IMR-90 (cell line): Measurements from ENCODE around the gene SARDH. TPM values are rescaled to one million over a fixed set of nuclear protein-coding genes. Genes with fewer than 3 reads are reported as not detected.

Experiments
- ATAC-seq: fragments of 200-7000 bp; cut with Tn5 transposase; 2 replicates; pipeline ENCODE4 v1.9.1; 2020; ENCODE audit warnings: low read depth, mild to moderate bottlenecking, moderate library complexity
- BruUV-seq: library from RNA; stranded (reverse); fragments of 400-500 nt; replicated peaks from 2 replicates; lab custom pipeline; 2021; lab: Mats Ljungman, UMichigan
- CTCF ChIA-PET: fragments of 300-600 bp; formaldehyde crosslinking; extraction: SDS; loops from one replicate; lab custom pipeline; 2021; ENCODE audit warnings: antibody characterized with exemption; lab: Yijun Ruan, JAX
- POLR2A ChIA-PET: fragments of 300-600 bp; sonication (Branson Sonifier 250); formaldehyde crosslinking; loops from one replicate; lab custom pipeline; 2022; ENCODE audit warnings: antibody characterized with exemption; ENCODE audit not compliant: unreplicated experiment; lab: Charles Lee
- DNase-seq: peaks from one replicate; pipeline ENCODE4 v3.0.0; 2013
- H2AFZ ChIP-seq: replicated peaks from 2 replicates; pipeline ENCODE3; 2013; ENCODE audit warnings: low read length, mild to moderate bottlenecking; ENCODE audit not compliant: poor library complexity
- H2AK5ac ChIP-seq: 2 replicates; pipeline ENCODE4 v1.6.1; 2013; ENCODE audit warnings: low read depth, low read length, inconsistent platforms
- H2AK9ac ChIP-seq: replicated peaks from 2 replicates; pipeline ENCODE3; 2013; ENCODE audit warnings: mild to moderate bottlenecking, low read depth, low read length, moderate library complexity; ENCODE audit not compliant: poor library complexity
- H2BK120ac ChIP-seq: 2 replicates; pipeline ENCODE4 v1.6.1; 2013; ENCODE audit warnings: low read depth, low read length, inconsistent platforms
- H2BK15ac ChIP-seq: 3 replicates; pipeline ENCODE4 v1.6.1; 2013; ENCODE audit warnings: low read depth, low read length, inconsistent platforms
- H2BK20ac ChIP-seq: 2 replicates; pipeline ENCODE4 v1.6.1; 2013; ENCODE audit warnings: low read depth, mild to moderate bottlenecking, inconsistent platforms, low read length, moderate library complexity
- H2BK5ac ChIP-seq: 2 replicates; pipeline ENCODE4 v1.6.1; 2013; ENCODE audit warnings: mild to moderate bottlenecking, low read depth, low read length, inconsistent platforms; ENCODE audit not compliant: poor library complexity, severe bottlenecking
- H3K14ac ChIP-seq: replicated peaks from 2 replicates; pipeline ENCODE4 v1.6.1; 2013; ENCODE audit warnings: low read depth, low read length, inconsistent platforms
- H3K18ac ChIP-seq: 2 replicates; pipeline ENCODE4 v1.6.1; 2013; ENCODE audit warnings: low read depth, low read length, control low read depth
- H3K23ac ChIP-seq: 2 replicates; pipeline ENCODE4 v1.6.1; 2013; ENCODE audit warnings: low read depth, low read length, inconsistent platforms
- H3K27ac ChIP-seq: 2 replicates; pipeline ENCODE4 v1.5.1; 2013; ENCODE audit warnings: mild to moderate bottlenecking, control low read depth, low read length; ENCODE audit not compliant: insufficient read depth
- H3K27me3 ChIP-seq: 2 replicates; pipeline ENCODE4 v1.6.1; 2013; ENCODE audit warnings: low read length; ENCODE audit not compliant: control insufficient read depth, insufficient read depth
- H3K36me3 ChIP-seq: 2 replicates; pipeline ENCODE4 v1.6.1; 2013; ENCODE audit warnings: low read length, mixed read lengths; ENCODE audit not compliant: control insufficient read depth, insufficient read depth
- H3K4ac ChIP-seq: 2 replicates; pipeline ENCODE4 v1.6.1; 2013; ENCODE audit warnings: low read depth, low read length, inconsistent platforms
- H3K4me1 ChIP-seq: 2 replicates; pipeline ENCODE4 v1.6.1; 2013; ENCODE audit warnings: low read length, mixed read lengths; ENCODE audit not compliant: control insufficient read depth, insufficient read depth
- H3K4me2 ChIP-seq: 2 replicates; pipeline ENCODE4 v1.6.1; 2013; ENCODE audit warnings: low read depth, mild to moderate bottlenecking, control low read depth, low read length, moderate library complexity
- H3K4me3 ChIP-seq: 2 replicates; pipeline ENCODE4 v1.5.1; 2013; ENCODE audit warnings: low read depth, mild to moderate bottlenecking, control low read depth, low read length, moderate library complexity; ENCODE audit not compliant: insufficient read depth
- H3K56ac ChIP-seq: 2 replicates; pipeline ENCODE4 v1.6.1; 2013; ENCODE audit warnings: low read length, inconsistent platforms; ENCODE audit not compliant: insufficient read depth; ENCODE audit errors: extremely low read depth
- H3K79me1 ChIP-seq, 2 experiments: 2 replicates each; pipeline ENCODE4 v1.6.1; 2013; ENCODE audit warnings: low read length in 2 of 2, inconsistent platforms in 1 of 2, low read depth in 1 of 2
- H3K9ac ChIP-seq: 2 replicates; pipeline ENCODE4 v1.6.1; 2013; ENCODE audit warnings: low read depth, low read length, control low read depth
- H3K9me1 ChIP-seq: 2 replicates; pipeline ENCODE4 v1.6.1; 2013; ENCODE audit warnings: low read length, inconsistent platforms; ENCODE audit not compliant: insufficient read depth
- H3K9me3 ChIP-seq: 2 replicates; pipeline ENCODE4 v1.6.1; 2013; ENCODE audit warnings: low read length; ENCODE audit not compliant: control insufficient read depth, insufficient read depth
- H4K20me1 ChIP-seq: 2 replicates; pipeline ENCODE4 v1.6.1; 2013; ENCODE audit warnings: low read length, inconsistent platforms; ENCODE audit not compliant: insufficient read depth
- H4K5ac ChIP-seq: 2 replicates; pipeline ENCODE4 v1.6.1; 2013; ENCODE audit warnings: mild to moderate bottlenecking, low read depth, low read length, control low read depth
- H4K8ac ChIP-seq, 2 experiments: 2 replicates each; pipeline ENCODE4 v1.6.1; 2013; ENCODE audit warnings: low read depth in 2 of 2, low read length in 2 of 2, control low read depth in 1 of 2, inconsistent platforms in 1 of 2
- H4K91ac ChIP-seq: 2 replicates; pipeline ENCODE4 v1.6.1; 2013; ENCODE audit warnings: low read depth, low read length, inconsistent platforms; ENCODE audit not compliant: insufficient read depth
- BHLHE40 ChIP-seq: fragments of 150-350 bp; IDR thresholded peaks from 2 replicates; pipeline ENCODE4 v1.6.1; 2016; ENCODE audit warnings: mild to moderate bottlenecking, low read depth, low read length
- CEBPB ChIP-seq: IDR thresholded peaks from 2 replicates; pipeline ENCODE4 v1.6.1; 2012; ENCODE audit warnings: low read depth, low read length, improper control_type of control experiment
- CHD1 ChIP-seq: IDR thresholded peaks from 2 replicates; pipeline ENCODE4 v1.6.1; 2012; ENCODE audit warnings: low read depth, low read length, improper control_type of control experiment
- FOS ChIP-seq: fragments of 150-350 bp; IDR thresholded peaks from 2 replicates; pipeline ENCODE4 v1.6.1; 2016; ENCODE audit warnings: low read depth, low read length
- MAFK ChIP-seq: IDR thresholded peaks from 2 replicates; pipeline ENCODE4 v1.6.1; 2012; ENCODE audit warnings: low read depth, low read length, improper control_type of control experiment
- MAZ ChIP-seq: IDR thresholded peaks from 2 replicates; pipeline ENCODE4 v1.6.1; 2012; ENCODE audit warnings: low read depth, mild to moderate bottlenecking, low read length, improper control_type of control experiment, moderate library complexity, borderline replicate concordance
- MXI1 ChIP-seq: IDR thresholded peaks from 2 replicates; pipeline ENCODE4 v1.6.1; 2012; ENCODE audit warnings: low read depth, mild to moderate bottlenecking, low read length, moderate library complexity, borderline replicate concordance
- NFE2L2 ChIP-seq: fragments of 150-350 bp; IDR thresholded peaks from 2 replicates; pipeline ENCODE4 v1.6.1; 2016; ENCODE audit warnings: low read depth, mild to moderate bottlenecking, low read length
- POLR2A ChIP-seq: IDR thresholded peaks from 2 replicates; pipeline ENCODE4 v1.6.1; 2012; ENCODE audit warnings: mild to moderate bottlenecking, low read depth, low read length
- RAD21 ChIP-seq: IDR thresholded peaks from 2 replicates; pipeline ENCODE4 v1.6.1; 2012; ENCODE audit warnings: low read length, improper control_type of control experiment
- RFX5 ChIP-seq: IDR thresholded peaks from 2 replicates; pipeline ENCODE4 v1.8.0; 2012; ENCODE audit warnings: low read depth, mild to moderate bottlenecking, low read length, moderate library complexity
- SMC3 ChIP-seq: fragments of 150-350 bp; IDR thresholded peaks from 2 replicates; pipeline ENCODE4 v1.6.1; 2016; ENCODE audit warnings: low read depth, mild to moderate bottlenecking, antibody characterized with exemption, low read length, moderate library complexity
- WGBS, 2 experiments: methylation state at CpG; one replicate each; pipeline versions ENCODE4 v1.1.5 to v1.1.7; 2013; ENCODE audit warnings: missing lambda C conversion rate in 2 of 2; ENCODE audit not compliant: insufficient read length in 1 of 2; ENCODE audit errors: extremely low coverage in 2 of 2; 5-methylcytosine and 5-hydroxymethylcytosine counted together
- dilution Hi-C: fragments of 300-500 bp; cut with HindIII; formaldehyde crosslinking; loops from one replicate; pipeline ENCODE4 v1.14.3; 2018; ENCODE audit warnings: low sequenced_read_pairs; ENCODE audit not compliant: unreplicated experiment
- in situ Hi-C: fragments of 300-500 bp; cut with MboI; formaldehyde crosslinking; loops from 3 replicates; pipeline ENCODE4 v1.14.3; 2019; ENCODE audit warnings: low sequenced_read_pairs, inconsistent platforms, mixed read lengths
- intact Hi-C: fragments of 100-400 bp; cut with micrococcal nuclease; formaldehyde crosslinking; loops from 2 replicates; pipeline ENCODE4 v1.10.0; 2022
- polyA plus RNA-seq, 3 experiments: library from polyadenylated mRNA; depleted of rRNA; stranded (reverse); fragments of >200 nt; gene quantifications; 2 replicates each; pipeline ENCODE4 v1.2.3, GENCODE V29; 2012; ENCODE audit warnings: low replicate concordance in 1 of 3
- total RNA-seq: library from RNA; depleted of rRNA; stranded (reverse); fragments of >200 nt; gene quantifications from 2 replicates; pipeline ENCODE4 v1.2.3, GENCODE V29; 2012
- TF ChIP-seq, protein P1 (sequence below): fragments of 150-350 bp; IDR thresholded peaks from 2 replicates; pipeline ENCODE4 v1.6.1; 2017; ENCODE audit warnings: mild to moderate bottlenecking, antibody characterized with exemption, low read length, low read depth
- TF ChIP-seq, protein P2 (sequence below): fragments of 150-350 bp; IDR thresholded peaks from 2 replicates; pipeline ENCODE4 v1.6.1; 2016; ENCODE audit warnings: low read depth, mild to moderate bottlenecking, low read length, moderate library complexity, borderline replicate concordance
- TF ChIP-seq, protein P3 (sequence below): conservative IDR thresholded peaks from 2 replicates; pipeline ENCODE4 v1.5.1; 2012; ENCODE audit warnings: mild to moderate bottlenecking, low read depth, low read length, improper control_type of control experiment

The SARDH gene
- total and polyA plus RNA-seq, 2 of the 4 experiments (the other 2 are of a cell fraction): 5.0 to 7.5 TPM

DNA sequence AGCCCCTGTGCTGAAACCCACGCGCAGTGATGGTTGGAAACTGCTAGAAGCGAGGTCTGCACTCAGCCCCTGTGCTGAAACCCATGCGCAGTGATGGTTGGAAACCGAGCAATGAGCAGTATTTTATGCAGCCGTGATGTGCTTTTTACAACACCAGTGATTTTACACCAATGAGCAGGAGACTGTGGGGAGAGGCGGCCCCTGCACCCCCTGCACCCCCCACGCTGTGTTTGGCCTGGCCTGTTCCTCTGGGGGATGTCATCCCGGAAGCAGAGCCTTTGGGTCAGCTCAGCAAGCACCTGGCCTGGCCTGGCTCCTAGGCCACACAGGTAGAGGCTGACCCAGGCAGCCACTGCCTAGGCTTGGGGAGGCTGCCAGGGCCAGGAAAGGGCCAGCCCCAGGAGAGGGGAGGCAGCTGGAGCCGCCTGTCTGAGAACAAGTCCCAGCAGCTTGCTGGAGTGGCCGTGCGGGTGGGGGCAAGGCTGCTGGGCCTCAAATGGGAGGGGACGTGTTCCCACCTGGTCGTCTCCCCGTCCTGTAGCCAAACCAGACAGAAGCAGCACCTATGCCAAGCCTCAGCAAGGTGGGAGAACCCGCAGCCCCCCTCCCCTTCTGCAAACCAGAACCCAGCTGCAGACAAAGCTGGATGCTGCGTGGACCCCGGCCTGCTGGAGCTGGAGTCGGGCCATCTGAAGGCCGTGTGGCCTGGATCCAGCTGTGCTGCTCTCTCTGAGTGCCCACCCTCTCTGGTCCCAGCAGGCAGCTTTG lies 55.1 kb downstream of the SARDH start:
- no TSS peak for BruUV-seq
- Histone ChIP-seq H3K9me3 (no peaks in the 10 kb centered on the region), H4K8ac (peak overlapping the region in 1 of 2 experiments; percentile 39; a peak in 2 of 4 replicates), H4K5ac (no peak overlapping the region), H2BK5ac (no peak overlapping the region), H4K20me1 (no peaks in the 10 kb centered on the region), H3K36me3 (no peaks in the 10 kb centered on the region), H3K79me1 (no peaks in the 10 kb centered on the region), H2AK5ac (no peak overlapping the region), H2AFZ (peak overlapping the region; percentile 80), H3K23ac (no peak overlapping the region), H3K27ac (no peak overlapping the region), H3K4me2 (no peak overlapping the region), H3K4me1 (no peaks in the 10 kb centered on the region), H2BK20ac (no peak overlapping the region), H3K18ac (no peak overlapping the region), H3K27me3 (no peaks in the 10 kb centered on the region; the same call in 1 of the 2 replicates), H3K14ac (no peak overlapping the region), H2BK120ac (no peak overlapping the region), H3K56ac (no peak overlapping the region), H2BK15ac (no peak overlapping the region), H2AK9ac (no peak overlapping the region), H3K4ac (no peak overlapping the region), H3K4me3 (no peak overlapping the region), H4K91ac (no peak overlapping the region), H3K9ac (no peak overlapping the region), H3K9me1 (no peaks in the 10 kb centered on the region)
- 71% methylated on average over 9 of the region's 20 CpGs; no CpG with 5 or more reads in 1 of the 2 experiments for WGBS, 2 experiments
- ATAC-seq (no peak), DNase-seq (no peak)
- intact Hi-C loops: no loop called here
- in situ Hi-C loops: no loop called here
- CTCF ChIA-PET: interaction anchor here (0.5 to 1.0 kb wide), 2 partner anchors 59 to 233 kb away, joined by 3 to 6 read pairs; no protein-coding TSS in a partner anchor
- dilution Hi-C loops: no loop called here
- POLR2A ChIA-PET: no interaction called here
- TF ChIP-seq RFX5 (no peak), MXI1 (no peak), CEBPB (no peak), FOS (no peak), CHD1 (no peak), MAFK (no peak), MAZ (no peak), RAD21 (no peak), POLR2A (no peak), BHLHE40 (no peak), NFE2L2 (no peak), SMC3 (no peak)
- TF ChIP-seq, protein P1, sequence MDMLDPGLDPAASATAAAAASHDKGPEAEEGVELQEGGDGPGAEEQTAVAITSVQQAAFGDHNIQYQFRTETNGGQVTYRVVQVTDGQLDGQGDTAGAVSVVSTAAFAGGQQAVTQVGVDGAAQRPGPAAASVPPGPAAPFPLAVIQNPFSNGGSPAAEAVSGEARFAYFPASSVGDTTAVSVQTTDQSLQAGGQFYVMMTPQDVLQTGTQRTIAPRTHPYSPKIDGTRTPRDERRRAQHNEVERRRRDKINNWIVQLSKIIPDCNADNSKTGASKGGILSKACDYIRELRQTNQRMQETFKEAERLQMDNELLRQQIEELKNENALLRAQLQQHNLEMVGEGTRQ: no peak
- TF ChIP-seq, protein P2, sequence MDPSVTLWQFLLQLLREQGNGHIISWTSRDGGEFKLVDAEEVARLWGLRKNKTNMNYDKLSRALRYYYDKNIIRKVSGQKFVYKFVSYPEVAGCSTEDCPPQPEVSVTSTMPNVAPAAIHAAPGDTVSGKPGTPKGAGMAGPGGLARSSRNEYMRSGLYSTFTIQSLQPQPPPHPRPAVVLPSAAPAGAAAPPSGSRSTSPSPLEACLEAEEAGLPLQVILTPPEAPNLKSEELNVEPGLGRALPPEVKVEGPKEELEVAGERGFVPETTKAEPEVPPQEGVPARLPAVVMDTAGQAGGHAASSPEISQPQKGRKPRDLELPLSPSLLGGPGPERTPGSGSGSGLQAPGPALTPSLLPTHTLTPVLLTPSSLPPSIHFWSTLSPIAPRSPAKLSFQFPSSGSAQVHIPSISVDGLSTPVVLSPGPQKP: no peak
- TF ChIP-seq, protein P3, sequence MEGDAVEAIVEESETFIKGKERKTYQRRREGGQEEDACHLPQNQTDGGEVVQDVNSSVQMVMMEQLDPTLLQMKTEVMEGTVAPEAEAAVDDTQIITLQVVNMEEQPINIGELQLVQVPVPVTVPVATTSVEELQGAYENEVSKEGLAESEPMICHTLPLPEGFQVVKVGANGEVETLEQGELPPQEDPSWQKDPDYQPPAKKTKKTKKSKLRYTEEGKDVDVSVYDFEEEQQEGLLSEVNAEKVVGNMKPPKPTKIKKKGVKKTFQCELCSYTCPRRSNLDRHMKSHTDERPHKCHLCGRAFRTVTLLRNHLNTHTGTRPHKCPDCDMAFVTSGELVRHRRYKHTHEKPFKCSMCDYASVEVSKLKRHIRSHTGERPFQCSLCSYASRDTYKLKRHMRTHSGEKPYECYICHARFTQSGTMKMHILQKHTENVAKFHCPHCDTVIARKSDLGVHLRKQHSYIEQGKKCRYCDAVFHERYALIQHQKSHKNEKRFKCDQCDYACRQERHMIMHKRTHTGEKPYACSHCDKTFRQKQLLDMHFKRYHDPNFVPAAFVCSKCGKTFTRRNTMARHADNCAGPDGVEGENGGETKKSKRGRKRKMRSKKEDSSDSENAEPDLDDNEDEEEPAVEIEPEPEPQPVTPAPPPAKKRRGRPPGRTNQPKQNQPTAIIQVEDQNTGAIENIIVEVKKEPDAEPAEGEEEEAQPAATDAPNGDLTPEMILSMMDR: no peak
